HL-60/S4 (cell line): ENCODE measurements around the gene DCC.

ENCODE experiments used
- in situ Hi-C: fragments of 300-500 bp; cut with MboI; formaldehyde crosslinking; loops from 2 replicates; pipeline ENCODE4 v1.14.3; 2022; ENCODE audit warnings: low sequenced_read_pairs

The DCC gene

DNA sequence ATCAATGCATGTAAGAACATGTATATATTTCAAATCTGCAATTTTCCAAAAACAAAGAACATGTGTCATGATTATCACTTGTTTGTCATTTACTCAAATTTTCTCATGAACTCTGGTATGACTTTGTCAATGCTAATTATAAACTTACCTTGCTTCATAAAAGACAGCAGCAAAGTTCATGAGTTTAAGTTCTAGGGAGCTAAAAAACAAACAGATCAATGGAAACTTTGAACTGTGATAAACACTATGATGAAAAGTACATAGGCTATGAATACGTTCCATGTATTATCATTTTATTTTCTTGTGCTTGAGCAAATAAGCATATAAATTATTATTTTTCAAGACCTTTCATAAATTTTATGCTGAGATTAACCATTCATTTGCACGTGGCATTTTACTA lies 943.7 kb downstream of the DCC start:
- in situ Hi-C loops: no loop called here

DNA sequence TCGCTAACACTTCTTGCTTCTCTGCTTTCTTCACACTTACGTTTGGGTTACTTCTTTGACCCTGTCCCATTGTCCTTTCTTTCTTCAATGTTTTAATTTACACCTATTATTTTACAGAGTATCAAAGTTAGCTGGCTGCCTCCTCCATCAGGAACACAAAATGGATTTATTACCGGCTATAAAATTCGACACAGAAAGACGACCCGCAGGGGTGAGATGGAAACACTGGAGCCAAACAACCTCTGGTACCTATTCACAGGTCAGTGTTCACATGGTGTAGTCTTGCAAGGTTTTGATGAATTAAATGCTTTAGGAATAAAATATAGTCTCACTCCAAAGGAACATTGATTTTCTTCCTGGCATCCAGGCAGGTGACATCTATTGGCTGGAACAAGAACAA lies 965.5 kb downstream of the DCC start:
- in situ Hi-C loops: no loop called here

DNA sequence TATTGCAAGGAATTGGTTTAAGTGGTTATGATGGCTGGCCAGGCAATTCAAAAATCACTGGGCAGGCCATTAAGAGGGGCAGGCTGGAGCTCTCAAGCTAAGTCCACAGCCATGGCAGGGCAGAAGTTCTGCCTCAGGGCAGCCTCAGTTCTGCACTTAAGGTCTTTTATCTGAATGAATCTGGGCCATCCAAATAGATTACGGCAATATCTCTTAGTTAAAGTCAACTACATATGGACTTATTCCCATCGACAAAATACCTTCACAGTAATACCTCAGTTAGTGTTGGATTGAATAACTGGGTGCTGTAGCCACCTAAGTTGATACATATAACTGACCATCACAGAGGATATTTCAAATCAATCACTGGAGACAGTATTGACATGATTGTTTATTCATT lies 979.6 kb downstream of the DCC start:
- in situ Hi-C loops: no loop called here

GRCh38 chr18:53322163-53322562 lies 982.2 kb downstream of the DCC start:
- in situ Hi-C loops: no loop called here

DNA sequence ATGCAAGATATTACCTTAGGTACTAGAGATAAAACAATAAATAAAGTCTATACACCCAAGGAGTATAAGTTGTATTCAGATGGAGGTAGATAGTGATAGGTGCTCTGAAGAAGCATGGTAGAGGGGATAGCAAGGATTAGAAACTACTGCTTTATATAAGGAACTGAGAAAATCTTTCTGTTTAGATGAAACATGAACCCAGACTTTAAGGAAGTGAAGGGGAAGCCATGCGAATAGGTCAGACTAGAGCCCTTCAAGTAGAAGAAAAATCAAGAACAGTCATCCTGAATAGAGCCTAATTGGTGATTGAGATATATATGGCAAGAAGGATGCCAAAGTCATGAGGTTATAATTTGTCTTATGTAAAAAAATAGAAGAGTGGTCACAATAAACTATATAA lies 984.4 kb downstream of the DCC start:
- in situ Hi-C loops: no loop called here

DNA sequence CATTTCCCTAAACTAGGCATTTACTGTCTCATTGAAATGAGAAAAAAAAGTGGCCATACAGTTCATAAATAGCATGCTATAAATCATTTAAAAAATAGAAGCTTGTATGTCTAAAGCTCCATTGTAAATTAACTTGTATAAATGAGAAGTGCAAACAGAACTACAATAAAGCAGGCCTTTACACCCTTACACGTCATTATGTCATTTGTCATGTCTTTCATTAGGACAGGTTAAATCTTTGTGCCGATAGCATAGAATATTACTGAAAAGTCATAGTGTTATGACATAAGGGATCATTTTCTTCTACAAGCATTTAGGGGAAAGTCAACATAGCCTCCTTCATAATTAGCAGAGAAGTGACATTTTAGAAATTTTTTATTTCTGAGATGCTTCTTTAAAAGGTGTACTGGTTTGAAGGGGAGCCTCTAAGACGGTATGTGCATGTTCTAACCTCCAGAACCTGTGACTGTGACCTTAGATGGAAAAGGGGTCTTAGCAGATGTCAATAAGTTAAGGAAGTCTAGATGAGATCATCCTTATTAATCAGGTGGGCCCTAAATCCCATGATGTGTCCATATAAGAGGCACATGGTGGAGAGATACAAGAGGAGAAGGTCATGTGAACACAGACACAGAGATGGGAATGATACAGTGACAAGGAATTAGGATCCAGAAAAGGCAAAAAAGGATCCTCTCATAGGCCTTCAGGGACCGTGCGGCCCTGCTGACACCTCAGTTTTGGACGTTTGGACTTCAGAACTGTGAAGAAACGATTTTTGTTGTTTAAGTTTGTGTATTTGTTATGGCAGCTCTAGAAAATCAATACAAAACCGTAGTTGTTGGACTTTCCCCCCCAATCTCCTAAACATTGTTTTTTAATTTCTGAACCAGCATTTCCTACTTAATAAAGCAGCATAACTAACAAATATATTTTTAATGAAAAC lies 1020.8 kb downstream of the DCC start:
- in situ Hi-C loops: no loop called here

- in situ Hi-C loops: no loop called here
Observed at GRCh38 chr18:53375621-53376020, 1035.6 kb downstream of the DCC start.

- in situ Hi-C loops: no loop called here
Observed at GRCh38 chr18:53380063-53380639, 1040.2 kb downstream of the DCC start.

GRCh38 chr18:53382870-53383269 lies 1042.9 kb downstream of the DCC start:
- in situ Hi-C loops: no loop called here

GRCh38 chr18:53385889-53386288 lies 1045.9 kb downstream of the DCC start:
- in situ Hi-C loops: no loop called here

DNA sequence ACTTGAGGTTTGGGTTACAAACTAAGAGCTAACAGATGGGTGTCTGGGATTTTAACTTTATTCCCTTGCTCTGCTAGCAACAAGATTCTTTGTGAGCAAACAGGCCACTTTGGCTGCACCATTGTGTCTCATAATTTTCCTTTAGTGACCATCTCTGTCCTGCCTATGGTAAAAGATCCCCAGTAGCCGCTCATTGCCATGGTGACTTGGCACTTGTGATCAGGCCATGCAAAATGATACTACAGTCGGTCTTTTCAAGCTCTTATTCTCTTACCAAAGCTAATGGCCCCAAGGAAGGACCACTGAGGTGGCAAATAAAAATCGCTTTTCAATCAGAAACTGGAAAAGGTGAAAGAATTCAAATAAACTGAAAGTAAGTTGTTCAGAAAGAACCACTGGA lies 1047.6 kb downstream of the DCC start:
- in situ Hi-C loops: no loop called here

DNA sequence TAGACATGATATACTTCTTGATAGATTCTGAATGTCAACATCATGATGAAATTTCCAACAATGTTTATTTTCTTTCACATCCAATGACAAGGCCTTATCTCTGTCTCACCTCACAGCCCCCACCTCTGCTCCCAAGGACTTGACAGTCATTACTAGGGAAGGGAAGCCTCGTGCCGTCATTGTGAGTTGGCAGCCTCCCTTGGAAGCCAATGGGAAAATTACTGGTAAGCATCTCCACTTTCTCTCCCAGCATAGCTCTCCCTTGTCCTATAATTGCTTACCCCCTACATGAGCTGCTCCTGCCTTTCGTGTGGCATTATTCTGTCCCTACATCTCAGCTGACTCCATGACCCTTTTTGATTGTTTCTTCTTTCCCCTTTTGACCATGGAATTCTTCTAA lies 1062.7 kb downstream of the DCC start:
- in situ Hi-C loops: no loop called here

DNA sequence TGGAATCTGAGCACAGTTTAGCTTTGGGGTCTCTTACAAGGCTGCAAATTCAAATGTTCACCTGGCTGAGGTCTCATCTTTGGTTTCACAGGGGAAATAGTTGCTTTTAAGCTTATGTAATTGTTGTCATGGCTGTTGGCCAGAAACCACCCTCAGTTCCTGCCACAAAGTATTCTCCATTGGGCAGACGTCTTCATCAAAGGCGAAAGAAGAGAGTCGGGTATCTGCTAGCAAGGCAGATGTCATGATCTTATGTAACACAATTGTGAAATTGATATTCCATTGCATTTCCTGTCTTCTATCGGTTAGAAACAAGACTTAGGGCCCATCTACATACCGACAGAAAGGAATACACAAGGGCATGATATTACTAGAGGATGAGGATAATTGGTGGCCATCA lies 1068.3 kb downstream of the DCC start:
- in situ Hi-C loops: no loop called here

- in situ Hi-C loops: no loop called here
Observed at GRCh38 chr18:53411511-53411910, 1071.5 kb downstream of the DCC start.

DNA sequence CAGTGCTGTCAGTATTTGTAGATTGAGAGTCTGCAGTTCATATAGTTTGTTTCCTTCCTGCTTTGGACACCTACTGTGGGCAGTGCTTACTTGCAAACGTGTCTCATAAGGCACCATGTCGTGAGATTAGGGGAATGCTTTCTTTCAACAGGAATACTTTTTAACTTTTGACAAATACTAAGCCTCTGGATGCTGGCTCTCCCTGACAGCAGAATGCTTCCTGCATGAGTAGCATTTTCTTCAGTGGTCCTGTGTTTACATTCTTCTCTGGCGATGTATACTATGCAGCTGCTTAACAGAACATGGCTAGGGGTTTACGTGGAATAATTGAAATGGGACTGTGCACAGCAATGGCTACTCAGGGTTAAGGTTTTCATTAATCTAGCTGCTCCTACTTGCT lies 1077.0 kb downstream of the DCC start:
- in situ Hi-C loops: no loop called here

DNA sequence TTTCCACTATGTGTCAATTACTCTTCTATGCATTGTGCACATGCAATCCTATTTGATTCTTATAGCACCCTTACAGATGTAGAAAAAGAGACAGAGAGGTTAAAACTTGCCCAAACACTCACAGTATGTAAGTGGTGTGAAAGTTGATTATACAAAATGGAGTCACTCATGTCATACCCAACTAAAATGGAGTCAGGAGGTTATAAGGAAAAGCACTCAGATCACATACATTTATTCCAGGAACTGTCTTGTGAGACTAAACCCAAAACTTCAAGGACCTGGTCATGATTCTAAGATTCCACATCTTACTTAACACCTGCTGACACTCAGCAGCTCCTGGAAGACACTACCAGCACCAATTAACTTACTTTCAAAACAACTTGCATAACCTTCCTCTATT lies 1081.9 kb downstream of the DCC start:
- in situ Hi-C loops: no loop called here

- in situ Hi-C loops: no loop called here
Observed at GRCh38 chr18:53422896-53423295, 1082.9 kb downstream of the DCC start.

DNA sequence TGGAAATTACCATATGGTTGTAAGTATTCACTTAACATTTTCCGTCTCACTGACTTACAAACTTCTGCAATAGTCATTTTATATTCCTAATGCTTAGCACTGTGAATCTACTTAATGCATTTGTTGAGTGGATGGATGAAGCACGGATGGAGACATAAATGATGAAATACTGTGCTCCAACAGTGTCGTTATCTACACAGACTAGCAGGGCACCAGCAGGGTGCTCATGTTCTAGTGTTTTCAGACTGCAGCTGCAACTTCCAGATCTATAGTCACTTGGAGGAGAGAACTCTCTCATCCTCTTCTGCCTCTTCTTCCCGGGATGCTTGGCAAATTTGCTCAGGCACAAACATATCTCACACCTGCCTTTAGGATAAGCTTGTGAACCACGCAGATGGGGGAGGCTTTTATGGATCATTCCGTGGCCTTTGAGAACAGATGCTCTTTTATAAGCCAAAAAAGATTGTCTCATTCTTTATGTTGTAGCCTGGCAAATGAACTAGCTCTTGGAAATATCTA lies 1086.7 kb downstream of the DCC start:
- in situ Hi-C loops: no loop called here

DNA sequence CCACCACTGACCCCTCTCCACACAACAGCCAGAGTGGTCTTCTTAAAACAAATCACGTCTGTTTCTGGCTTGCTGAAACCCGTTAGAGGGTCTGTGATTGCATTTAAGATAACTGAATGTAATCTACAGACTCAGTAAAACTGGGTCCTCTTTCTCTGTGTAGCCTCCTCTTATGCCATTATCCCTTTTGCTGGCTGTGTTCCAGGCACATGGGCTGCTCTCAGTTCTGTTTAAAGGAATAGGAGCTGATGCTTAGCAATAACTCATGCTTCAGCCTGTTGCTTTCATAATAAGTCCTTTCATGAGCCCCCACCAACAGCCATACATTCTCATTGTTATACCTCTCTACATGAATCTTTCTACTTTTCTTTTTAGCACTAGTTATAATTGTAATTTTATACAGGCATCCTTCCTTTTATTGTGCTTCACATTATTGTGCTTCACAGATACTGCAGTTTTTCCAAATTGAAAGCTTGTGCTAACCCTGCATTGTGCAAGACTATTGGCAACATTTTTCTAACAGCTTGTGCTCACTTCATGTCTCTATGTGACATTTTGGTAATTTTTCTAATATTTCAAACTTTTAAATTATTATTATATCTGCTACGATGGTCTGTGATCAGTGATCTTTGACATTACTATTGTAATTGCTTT lies 1101.9 kb downstream of the DCC start:
- in situ Hi-C loops: no loop called here

DNA sequence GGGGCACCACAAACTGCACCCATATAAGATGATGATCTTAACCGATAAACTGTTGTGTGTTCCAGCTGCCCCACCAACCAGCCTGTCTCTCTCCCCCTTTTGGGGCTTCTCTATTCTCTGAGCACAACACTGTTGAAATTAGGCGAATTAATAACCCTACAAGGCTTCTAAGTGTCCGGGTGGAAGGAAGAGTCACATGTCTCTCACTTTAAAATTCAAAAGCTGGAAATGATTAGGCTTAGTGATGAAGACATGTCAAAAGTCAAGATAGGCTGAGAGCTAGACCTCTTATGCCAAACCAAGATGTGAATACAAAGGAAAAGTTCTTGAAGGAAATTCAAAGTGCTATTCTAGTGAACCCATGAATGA lies 1102.4 kb downstream of the DCC start:
- in situ Hi-C loops: no loop called here

DNA sequence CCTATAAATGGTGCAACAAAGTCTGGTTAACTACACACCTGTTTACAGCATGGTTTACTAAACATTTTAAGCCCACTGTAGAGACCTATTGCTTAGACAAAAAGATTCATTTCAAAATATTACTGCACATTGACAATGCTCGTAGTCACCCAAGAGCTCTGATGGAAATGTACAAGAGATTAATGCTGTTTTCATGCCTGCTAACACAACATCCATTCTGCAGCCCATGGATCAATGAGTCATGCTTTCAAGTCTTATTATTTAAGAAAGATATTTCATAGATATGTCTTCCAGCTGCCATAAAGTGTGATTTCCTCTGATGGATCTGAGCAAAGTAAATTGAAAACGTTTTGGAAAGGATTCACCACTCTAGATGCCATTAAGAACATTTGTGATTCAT lies 1103.3 kb downstream of the DCC start:
- in situ Hi-C loops: no loop called here

GRCh38 chr18:53443831-53444230 lies 1103.8 kb downstream of the DCC start:
- in situ Hi-C loops: no loop called here
